Measurements from ENCODE around the gene SIGLEC1. TPM values are rescaled to one million over a fixed set of nuclear protein-coding genes. Genes with fewer than 3 reads are reported as not detected.
A peak's percentile ranks its signal among the peaks of the same experiment; 100 is the strongest.

SIGLEC1 gene
- total RNA-seq, 1 donor from 2014 or later = 0.04 TPM

DNA sequence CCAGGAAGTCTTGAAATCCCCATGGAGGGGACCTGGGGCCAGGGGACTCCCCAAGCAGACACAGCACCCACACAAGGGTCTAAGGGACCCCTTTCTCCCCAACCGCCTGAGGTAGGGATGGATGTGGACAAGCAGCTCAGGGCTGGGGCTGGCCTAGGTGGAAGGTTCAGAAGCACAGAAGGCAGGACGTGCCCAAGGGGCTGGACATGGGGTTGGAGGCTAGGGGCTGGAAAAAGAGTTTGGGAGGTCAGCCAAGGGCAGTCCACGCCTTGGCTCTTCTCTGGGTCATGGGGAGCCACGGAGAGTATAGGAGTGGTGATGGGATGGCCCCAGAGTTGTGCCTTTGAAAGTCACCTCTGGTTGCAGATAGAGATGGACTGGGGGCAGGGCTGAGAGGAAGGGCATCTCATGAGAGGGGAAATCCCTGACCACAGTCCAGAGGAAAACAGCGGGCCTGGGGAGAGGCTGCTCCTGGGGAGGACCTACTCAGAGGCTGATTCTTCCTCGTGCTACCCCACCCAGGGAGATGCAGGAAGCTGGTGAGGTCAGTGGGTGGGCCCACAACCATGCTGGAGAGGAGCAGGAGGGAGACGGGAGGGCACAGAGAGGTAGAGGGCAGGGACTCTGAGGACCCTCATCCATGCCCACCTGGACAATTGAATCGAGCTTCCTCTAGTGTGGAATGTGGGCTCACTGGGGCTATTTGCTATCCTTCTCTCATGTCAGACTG, 17.6 kb upstream of the SIGLEC1 start:
- peaks cover 32% of the 10 kb centered on the region for H3K4me1 Mint-ChIP-seq
- no peak overlapping the region for H3K4me3 Mint-ChIP-seq
- no peaks in the 10 kb centered on the region for H3K9me3 Mint-ChIP-seq
- no peak for DNase-seq (ENCODE audit: low spot score in 2 of 2, unreplicated experiment in 2 of 2)
- no peaks in the 10 kb centered on the region for H3K36me3 Mint-ChIP-seq
- TF ChIP-seq, protein P1, sequence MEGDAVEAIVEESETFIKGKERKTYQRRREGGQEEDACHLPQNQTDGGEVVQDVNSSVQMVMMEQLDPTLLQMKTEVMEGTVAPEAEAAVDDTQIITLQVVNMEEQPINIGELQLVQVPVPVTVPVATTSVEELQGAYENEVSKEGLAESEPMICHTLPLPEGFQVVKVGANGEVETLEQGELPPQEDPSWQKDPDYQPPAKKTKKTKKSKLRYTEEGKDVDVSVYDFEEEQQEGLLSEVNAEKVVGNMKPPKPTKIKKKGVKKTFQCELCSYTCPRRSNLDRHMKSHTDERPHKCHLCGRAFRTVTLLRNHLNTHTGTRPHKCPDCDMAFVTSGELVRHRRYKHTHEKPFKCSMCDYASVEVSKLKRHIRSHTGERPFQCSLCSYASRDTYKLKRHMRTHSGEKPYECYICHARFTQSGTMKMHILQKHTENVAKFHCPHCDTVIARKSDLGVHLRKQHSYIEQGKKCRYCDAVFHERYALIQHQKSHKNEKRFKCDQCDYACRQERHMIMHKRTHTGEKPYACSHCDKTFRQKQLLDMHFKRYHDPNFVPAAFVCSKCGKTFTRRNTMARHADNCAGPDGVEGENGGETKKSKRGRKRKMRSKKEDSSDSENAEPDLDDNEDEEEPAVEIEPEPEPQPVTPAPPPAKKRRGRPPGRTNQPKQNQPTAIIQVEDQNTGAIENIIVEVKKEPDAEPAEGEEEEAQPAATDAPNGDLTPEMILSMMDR (IDR thresholded peaks at IDR 0.05; ENCODE audit: unreplicated experiment) = no peak
- no peak overlapping the region for H3K27ac Mint-ChIP-seq
- H3K27me3 Mint-ChIP-seq (ENCODE audit: low read depth) = peaks cover 48% of the 10 kb centered on the region

DNA sequence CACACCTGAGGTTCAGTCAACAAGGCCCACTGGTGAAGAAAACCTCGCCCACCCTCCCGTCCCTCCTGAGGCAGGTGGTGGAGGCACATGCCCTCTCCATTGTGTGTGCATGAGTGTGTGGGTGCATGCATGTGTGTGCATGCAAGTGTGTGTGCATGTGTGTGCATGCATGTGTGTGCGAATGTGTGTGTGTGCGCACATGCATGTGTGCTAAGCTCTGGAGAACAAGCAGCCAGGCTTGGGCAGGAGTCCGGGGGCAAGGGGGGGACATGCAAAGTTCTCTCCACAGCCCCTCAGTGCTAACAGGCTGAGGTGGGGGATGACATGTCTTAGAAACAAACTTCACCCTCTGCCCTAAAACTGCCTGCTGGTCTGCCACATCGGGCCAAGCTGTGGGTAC, 17.0 kb upstream of the SIGLEC1 start:
- no peak for DNase-seq (ENCODE audit: low spot score in 2 of 2, unreplicated experiment in 2 of 2)
- Mint-ChIP-seq H3K4me3 (no peak overlapping the region), H3K27me3 (ENCODE audit: low read depth) (peaks cover 52% of the 10 kb centered on the region), H3K9me3 (no peaks in the 10 kb centered on the region), H3K4me1 (peaks cover 29% of the 10 kb centered on the region), H3K36me3 (no peaks in the 10 kb centered on the region), H3K27ac (no peak overlapping the region)
- TF ChIP-seq, protein P1 (IDR thresholded peaks at IDR 0.05; ENCODE audit: unreplicated experiment) = no peak

DNA sequence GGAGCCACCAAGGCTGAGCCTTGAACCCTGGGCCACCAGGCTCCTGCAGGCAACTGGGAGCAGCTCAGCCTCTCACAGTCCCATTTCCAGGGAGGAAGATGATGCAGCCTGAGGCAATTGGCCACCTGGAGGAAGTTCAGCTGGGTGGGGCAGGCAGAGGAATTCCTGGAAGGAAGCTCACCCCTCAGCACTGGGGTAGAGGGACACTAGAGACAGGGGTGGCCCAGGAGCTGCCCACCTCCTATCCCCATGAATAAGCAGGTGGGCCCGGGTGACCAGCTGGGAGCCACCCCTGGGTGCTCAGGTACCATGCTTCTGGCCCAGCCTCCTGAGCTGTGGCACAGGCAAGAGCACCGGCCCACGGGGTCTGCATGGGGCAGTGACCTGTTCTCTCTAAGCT, 16.5 kb upstream of the SIGLEC1 start:
- peaks cover 26% of the 10 kb centered on the region for H3K4me1 Mint-ChIP-seq
- no peak for DNase-seq (ENCODE audit: low spot score in 2 of 2, unreplicated experiment in 2 of 2)
- H3K27me3 Mint-ChIP-seq (ENCODE audit: low read depth) = peaks cover 53% of the 10 kb centered on the region
- no peak overlapping the region for H3K27ac Mint-ChIP-seq
- TF ChIP-seq, protein P1 (IDR thresholded peaks at IDR 0.05; ENCODE audit: unreplicated experiment) = no peak
- no peaks in the 10 kb centered on the region for H3K36me3 Mint-ChIP-seq
- H3K4me3 Mint-ChIP-seq = no peak overlapping the region
- no peaks in the 10 kb centered on the region for H3K9me3 Mint-ChIP-seq

DNA sequence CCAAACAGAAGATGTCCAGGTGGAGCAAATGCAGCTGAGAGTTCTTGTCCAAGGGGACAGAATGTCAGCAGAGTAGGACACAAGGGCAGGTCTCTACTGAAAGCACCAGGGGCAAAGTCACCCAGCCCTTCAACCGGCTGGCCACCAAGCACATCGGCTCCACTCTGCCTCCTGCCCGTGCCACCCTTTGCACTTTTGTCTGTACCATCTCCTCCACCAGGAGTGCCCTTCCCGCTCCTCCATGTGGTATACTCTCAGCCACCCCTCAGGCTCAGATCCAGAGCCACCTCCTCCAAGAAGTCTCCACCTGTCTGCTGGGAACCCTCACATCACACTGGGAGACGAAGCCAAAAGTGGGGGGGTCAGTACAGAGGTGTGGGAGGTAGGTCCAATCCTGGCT, 16.0 kb upstream of the SIGLEC1 start:
- Mint-ChIP-seq H3K4me3 (no peak overlapping the region), H3K27ac (peak overlapping the region; percentile 30), H3K36me3 (no peaks in the 10 kb centered on the region), H3K27me3 (ENCODE audit: low read depth) (peaks cover 53% of the 10 kb centered on the region), H3K4me1 (peaks cover 26% of the 10 kb centered on the region), H3K9me3 (no peaks in the 10 kb centered on the region)
- TF ChIP-seq, protein P1 (IDR thresholded peaks at IDR 0.05; ENCODE audit: unreplicated experiment) = no peak
- DNase-seq (ENCODE audit: low spot score in 2 of 2, unreplicated experiment in 2 of 2) = no peak

DNA sequence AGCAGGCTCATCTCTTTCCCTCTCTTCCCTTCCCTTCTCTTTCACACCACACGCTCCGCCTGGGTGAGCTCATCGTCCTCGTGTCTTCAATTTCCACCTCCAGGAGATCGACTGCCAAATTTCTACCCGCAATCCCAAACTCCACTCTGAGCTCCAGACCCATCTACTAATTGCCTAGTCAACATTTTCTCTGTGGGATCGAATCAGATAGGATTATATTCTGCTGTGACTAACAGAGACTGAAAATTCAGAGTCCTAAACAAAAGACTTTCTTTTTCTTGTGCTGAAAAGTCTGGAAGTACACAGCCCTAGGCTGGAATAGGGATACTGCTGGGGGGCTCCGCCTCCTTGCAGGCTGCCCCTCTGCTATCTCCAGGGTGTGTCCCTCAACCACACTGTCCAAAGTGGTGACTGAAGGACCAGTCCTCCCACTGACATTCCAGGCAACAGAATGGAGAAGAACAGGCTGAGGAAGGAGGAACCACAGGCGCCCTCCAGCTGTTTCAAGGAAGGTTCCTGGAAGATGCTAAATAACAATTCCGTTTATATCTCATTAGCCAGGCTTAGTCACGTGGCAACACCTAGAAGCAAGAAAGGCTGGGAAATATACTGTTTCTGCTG, 15.1 kb upstream of the SIGLEC1 start:
- TF ChIP-seq, protein P1 (IDR thresholded peaks at IDR 0.05; ENCODE audit: unreplicated experiment) = no peak
- Mint-ChIP-seq H3K36me3 (no peaks in the 10 kb centered on the region), H3K27me3 (ENCODE audit: low read depth) (peaks cover 49% of the 10 kb centered on the region), H3K4me3 (peak overlapping the region; percentile 2), H3K4me1 (peaks cover 20% of the 10 kb centered on the region), H3K9me3 (no peaks in the 10 kb centered on the region), H3K27ac (peak overlapping the region; percentile 75)
- DNase-seq (ENCODE audit: low spot score in 2 of 2, unreplicated experiment in 2 of 2) = no peak

All from mesothelial cell of epicardium (in vitro differentiated cells).